ENCODE data around the gene PRODH.
"Not testable (repeated sequence)": the region's sequence is repeated elsewhere in the genome, so short reads cannot be mapped to it uniquely, and the experiment has no call there.

Gene PRODH

GRCh38 chr22:18966748-18967147 lies 30.7 kb upstream of the PRODH start:
- no peak overlapping the region for H3K27ac ChIP-seq (ENCODE audit: low read depth, low read length)

GRCh38 chr22:18965526-18966421 lies 29.7 kb upstream of the PRODH start:
- no peaks in the 10 kb centered on the region for H3K9me3 ChIP-seq (ENCODE audit: control insufficient read depth, insufficient read depth, low read depth, low read length)
- H3K27me3 ChIP-seq (ENCODE audit: control insufficient read depth, insufficient read depth, low read length): peaks cover 12% of the 10 kb centered on the region
- no peak overlapping the region for H3K4me3 ChIP-seq (ENCODE audit: low read depth, low read length)
- no peak overlapping the region for H3K27ac ChIP-seq (ENCODE audit: low read depth, low read length)
- no peaks in the 10 kb centered on the region for H3K4me1 ChIP-seq (ENCODE audit: control insufficient read depth, insufficient read depth, low read length)
- no peaks in the 10 kb centered on the region for H3K36me3 ChIP-seq (ENCODE audit: control insufficient read depth, insufficient read depth, low read length)
- H3K9ac ChIP-seq (ENCODE audit: low read length): no peak overlapping the region

More at GRCh38 chr22:18966748-18967147, 30.7 kb upstream of the PRODH start:
- no peaks in the 10 kb centered on the region for H3K4me1 ChIP-seq (ENCODE audit: control insufficient read depth, insufficient read depth, low read length)
- H3K36me3 ChIP-seq (ENCODE audit: control insufficient read depth, insufficient read depth, low read length): no peaks in the 10 kb centered on the region
- no peaks in the 10 kb centered on the region for H3K9me3 ChIP-seq (ENCODE audit: control insufficient read depth, insufficient read depth, low read depth, low read length)
- no peak overlapping the region for H3K4me3 ChIP-seq (ENCODE audit: low read depth, low read length)
- no peak overlapping the region for H3K9ac ChIP-seq (ENCODE audit: low read length)
- H3K27me3 ChIP-seq (ENCODE audit: control insufficient read depth, insufficient read depth, low read length): peaks cover 18% of the 10 kb centered on the region

- H3K36me3 ChIP-seq (ENCODE audit: control insufficient read depth, insufficient read depth, low read length); H3K4me1 ChIP-seq (ENCODE audit: control insufficient read depth, insufficient read depth, low read length); H3K27me3 ChIP-seq (ENCODE audit: control insufficient read depth, insufficient read depth, low read length); H3K27ac ChIP-seq (ENCODE audit: low read depth, low read length); H3K9ac ChIP-seq (ENCODE audit: low read length); H3K9me3 ChIP-seq (ENCODE audit: control insufficient read depth, insufficient read depth, low read depth, low read length); H3K4me3 ChIP-seq (ENCODE audit: low read depth, low read length): not testable (repeated sequence)
Measured at GRCh38 chr22:18964501-18965265, 28.6 kb upstream of the PRODH start.

- not testable (repeated sequence) for H3K36me3 ChIP-seq (ENCODE audit: control insufficient read depth, insufficient read depth, low read length); H3K9me3 ChIP-seq (ENCODE audit: control insufficient read depth, insufficient read depth, low read depth, low read length); H3K9ac ChIP-seq (ENCODE audit: low read length); H3K4me1 ChIP-seq (ENCODE audit: control insufficient read depth, insufficient read depth, low read length); H3K4me3 ChIP-seq (ENCODE audit: low read depth, low read length); H3K27me3 ChIP-seq (ENCODE audit: control insufficient read depth, insufficient read depth, low read length); H3K27ac ChIP-seq (ENCODE audit: low read depth, low read length)
Measured at GRCh38 chr22:18964051-18964450, 28.0 kb upstream of the PRODH start.

- Histone ChIP-seq H3K9me3 (ENCODE audit: control insufficient read depth, insufficient read depth, low read depth, low read length) (no peaks in the 10 kb centered on the region), H3K36me3 (ENCODE audit: control insufficient read depth, insufficient read depth, low read length) (no peaks in the 10 kb centered on the region), H3K4me1 (ENCODE audit: control insufficient read depth, insufficient read depth, low read length) (no peaks in the 10 kb centered on the region), H3K4me3 (ENCODE audit: low read depth, low read length) (no peak overlapping the region), H3K27ac (ENCODE audit: low read depth, low read length) (no peak overlapping the region), H3K9ac (ENCODE audit: low read length) (no peak overlapping the region), H3K27me3 (ENCODE audit: control insufficient read depth, insufficient read depth, low read length) (no peaks in the 10 kb centered on the region)
Measured at GRCh38 chr22:18962308-18962635, 26.2 kb upstream of the PRODH start.

- H3K27me3 ChIP-seq (ENCODE audit: control insufficient read depth, insufficient read depth, low read length); H3K27ac ChIP-seq (ENCODE audit: low read depth, low read length); H3K9ac ChIP-seq (ENCODE audit: low read length); H3K4me3 ChIP-seq (ENCODE audit: low read depth, low read length); H3K36me3 ChIP-seq (ENCODE audit: control insufficient read depth, insufficient read depth, low read length); H3K9me3 ChIP-seq (ENCODE audit: control insufficient read depth, insufficient read depth, low read depth, low read length); H3K4me1 ChIP-seq (ENCODE audit: control insufficient read depth, insufficient read depth, low read length): not testable (repeated sequence)
Measured at GRCh38 chr22:18961632-18962307, 25.7 kb upstream of the PRODH start.

- H3K9ac ChIP-seq (ENCODE audit: low read length); H3K36me3 ChIP-seq (ENCODE audit: control insufficient read depth, insufficient read depth, low read length); H3K9me3 ChIP-seq (ENCODE audit: control insufficient read depth, insufficient read depth, low read depth, low read length); H3K4me3 ChIP-seq (ENCODE audit: low read depth, low read length); H3K4me1 ChIP-seq (ENCODE audit: control insufficient read depth, insufficient read depth, low read length); H3K27me3 ChIP-seq (ENCODE audit: control insufficient read depth, insufficient read depth, low read length); H3K27ac ChIP-seq (ENCODE audit: low read depth, low read length): not testable (repeated sequence)
Measured at GRCh38 chr22:18961201-18961600, 25.1 kb upstream of the PRODH start.

GRCh38 chr22:18960166-18960820 lies 24.2 kb upstream of the PRODH start:
- not testable (repeated sequence) for H3K4me3 ChIP-seq (ENCODE audit: low read depth, low read length); H3K36me3 ChIP-seq (ENCODE audit: control insufficient read depth, insufficient read depth, low read length); H3K27ac ChIP-seq (ENCODE audit: low read depth, low read length); H3K9ac ChIP-seq (ENCODE audit: low read length); H3K9me3 ChIP-seq (ENCODE audit: control insufficient read depth, insufficient read depth, low read depth, low read length); H3K4me1 ChIP-seq (ENCODE audit: control insufficient read depth, insufficient read depth, low read length); H3K27me3 ChIP-seq (ENCODE audit: control insufficient read depth, insufficient read depth, low read length)

GRCh38 chr22:18959741-18960140 lies 23.6 kb upstream of the PRODH start:
- not testable (repeated sequence) for H3K9ac ChIP-seq (ENCODE audit: low read length); H3K27me3 ChIP-seq (ENCODE audit: control insufficient read depth, insufficient read depth, low read length); H3K4me3 ChIP-seq (ENCODE audit: low read depth, low read length); H3K27ac ChIP-seq (ENCODE audit: low read depth, low read length); H3K36me3 ChIP-seq (ENCODE audit: control insufficient read depth, insufficient read depth, low read length); H3K9me3 ChIP-seq (ENCODE audit: control insufficient read depth, insufficient read depth, low read depth, low read length); H3K4me1 ChIP-seq (ENCODE audit: control insufficient read depth, insufficient read depth, low read length)

GRCh38 chr22:18959266-18959665 lies 23.2 kb upstream of the PRODH start:
- H3K36me3 ChIP-seq (ENCODE audit: control insufficient read depth, insufficient read depth, low read length); H3K27me3 ChIP-seq (ENCODE audit: control insufficient read depth, insufficient read depth, low read length); H3K4me3 ChIP-seq (ENCODE audit: low read depth, low read length); H3K27ac ChIP-seq (ENCODE audit: low read depth, low read length); H3K9ac ChIP-seq (ENCODE audit: low read length); H3K4me1 ChIP-seq (ENCODE audit: control insufficient read depth, insufficient read depth, low read length); H3K9me3 ChIP-seq (ENCODE audit: control insufficient read depth, insufficient read depth, low read depth, low read length): not testable (repeated sequence)

- not testable (repeated sequence) for H3K9ac ChIP-seq (ENCODE audit: low read length); H3K4me3 ChIP-seq (ENCODE audit: low read depth, low read length); H3K27me3 ChIP-seq (ENCODE audit: control insufficient read depth, insufficient read depth, low read length); H3K36me3 ChIP-seq (ENCODE audit: control insufficient read depth, insufficient read depth, low read length); H3K27ac ChIP-seq (ENCODE audit: low read depth, low read length); H3K9me3 ChIP-seq (ENCODE audit: control insufficient read depth, insufficient read depth, low read depth, low read length); H3K4me1 ChIP-seq (ENCODE audit: control insufficient read depth, insufficient read depth, low read length)
Measured at GRCh38 chr22:18958738-18959137, 22.6 kb upstream of the PRODH start.

All from HUES6 (cell line).